ENCODE data around the gene RCBTB1.
A peak's percentile ranks its signal among the peaks of the same experiment; 100 is the strongest.
"Not testable (repeated sequence)": the region's sequence is repeated elsewhere in the genome, so short reads cannot be mapped to it uniquely, and the experiment has no call there.

RCBTB1 gene

GRCh38 chr13:49512578-49512977, 72.8 kb downstream of the RCBTB1 start:
- no peak for DNase-seq (ENCODE audit: low spot score)

- DNase-seq (ENCODE audit: low spot score) = no peak
These were observed 81.4 kb downstream of the RCBTB1 start for GRCh38 chr13:49503951-49504350.

- DNase-seq (ENCODE audit: low spot score) = peak; percentile 48
These were observed 82.4 kb downstream of the RCBTB1 start for GRCh38 chr13:49502954-49503353.

- peak; percentile 76 for DNase-seq (ENCODE audit: low spot score)
These were observed 85.3 kb downstream of the RCBTB1 start for GRCh38 chr13:49499889-49500660.

- DNase-seq (ENCODE audit: low spot score) = no peak
These were observed 87.2 kb downstream of the RCBTB1 start for GRCh38 chr13:49498206-49498605.

GRCh38 chr13:49497272-49497671, 88.1 kb downstream of the RCBTB1 start:
- DNase-seq (ENCODE audit: low spot score) = no peak

- DNase-seq (ENCODE audit: low spot score) = not testable (repeated sequence)
These were observed 88.5 kb downstream of the RCBTB1 start for GRCh38 chr13:49496837-49497236.

GRCh38 chr13:49495783-49496762, 89.3 kb downstream of the RCBTB1 start, which contains the start of gene PHF11:
TSS of gene PHF11 (plus strand) at chr13:49495953. CDS start at chr13:49496002, 49 bp downstream.
- DNase-seq (ENCODE audit: low spot score) = peak; percentile 76

GRCh38 chr13:49494645-49495044, 90.7 kb downstream of the RCBTB1 start:
- no peak for DNase-seq (ENCODE audit: low spot score)

- DNase-seq (ENCODE audit: low spot score) = no peak
These were observed 96.8 kb downstream of the RCBTB1 start for GRCh38 chr13:49488563-49488962.
